HG03060 (cell line): Measurements from ENCODE around the gene PF4V1.

Experiments used
- ATAC-seq: cut with Tn5 transposase; IDR thresholded peaks from one replicate; pipeline ENCODE4 v1.9.1; 2021; ENCODE audit warnings: low read depth, moderate number of reproducible peaks; ENCODE audit not compliant: unreplicated experiment

PF4V1 gene

GRCh38 chr4:73844806-73845205 is 8.3 kb upstream of the PF4V1 start:
- ATAC-seq: no peak

- ATAC-seq: no peak
Measured at GRCh38 chr4:73847526-73848182, 5.4 kb upstream of the PF4V1 start.

GRCh38 chr4:73848183-73848777 is 4.8 kb upstream of the PF4V1 start:
- ATAC-seq: no peak

- ATAC-seq: no peak
Measured at GRCh38 chr4:73850261-73850970, 2.7 kb upstream of the PF4V1 start.

GRCh38 chr4:73851293-73851692 is 1.8 kb upstream of the PF4V1 start:
- ATAC-seq: no peak

GRCh38 chr4:73852771-73853170 is 325 bp upstream of the PF4V1 start:
- no peak for ATAC-seq

- ATAC-seq: no peak
Measured at GRCh38 chr4:73853718-73854473, 800 bp downstream of the PF4V1 start.

- no peak for ATAC-seq
Measured at GRCh38 chr4:73855406-73855805, 2.3 kb downstream of the PF4V1 start.

GRCh38 chr4:73856518-73856917 is 3.4 kb downstream of the PF4V1 start:
- no peak for ATAC-seq

- ATAC-seq: no peak
Measured at GRCh38 chr4:73859614-73860088, 6.6 kb downstream of the PF4V1 start.

- ATAC-seq: no peak
Measured at GRCh38 chr4:73860181-73860580, 7.1 kb downstream of the PF4V1 start.

- no peak for ATAC-seq
Measured at GRCh38 chr4:73860917-73861316, 7.8 kb downstream of the PF4V1 start.

GRCh38 chr4:73862322-73862721 is 9.2 kb downstream of the PF4V1 start:
- no peak for ATAC-seq

GRCh38 chr4:73864365-73864764 is 11.3 kb downstream of the PF4V1 start:
- no peak for ATAC-seq

GRCh38 chr4:73864961-73865360 is 11.9 kb downstream of the PF4V1 start:
- no peak for ATAC-seq

GRCh38 chr4:73865431-73866096 is 12.5 kb downstream of the PF4V1 start:
- no peak for ATAC-seq

- no peak for ATAC-seq
Measured at GRCh38 chr4:73866246-73866645, 13.2 kb downstream of the PF4V1 start.

- ATAC-seq: no peak
Measured at GRCh38 chr4:73867783-73868182, 14.7 kb downstream of the PF4V1 start.

GRCh38 chr4:73868206-73869129 is 15.4 kb downstream of the PF4V1 start:
- no peak for ATAC-seq
